ENCODE data around the gene LMTK2.

The LMTK2 gene

DNA sequence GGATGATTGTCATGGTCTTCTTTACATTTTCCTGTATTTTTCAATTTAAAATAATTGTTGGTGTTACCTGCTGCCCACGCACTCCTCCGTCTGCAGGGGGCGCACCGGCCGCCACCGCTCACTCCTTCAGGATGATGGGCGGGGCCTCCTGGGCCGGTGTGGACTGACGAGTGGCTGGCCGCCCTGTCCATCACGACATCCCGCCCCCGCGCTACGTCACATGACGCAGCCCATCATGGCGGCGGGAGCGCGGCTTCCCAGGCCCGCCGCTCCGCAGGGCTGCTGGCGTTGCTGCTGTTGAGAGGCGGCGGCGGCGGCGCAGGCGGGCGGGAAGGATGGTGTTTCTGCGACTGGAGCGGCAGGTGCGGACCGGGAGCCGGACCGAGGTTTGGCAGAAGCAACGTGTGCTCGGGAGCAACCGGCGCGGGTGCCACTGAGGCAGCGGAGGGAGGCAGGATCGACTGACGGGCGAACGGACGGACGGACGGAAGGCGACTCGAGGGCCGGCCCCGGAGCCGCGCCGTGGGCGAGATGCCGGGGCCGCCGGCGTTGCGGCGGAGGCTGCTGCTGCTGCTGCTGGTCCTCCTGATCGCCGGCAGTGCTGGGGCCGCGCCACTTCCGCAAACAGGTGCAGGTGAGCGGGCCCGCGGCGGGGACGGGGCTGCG, at the start of gene LMTK2:
TSS of gene LMTK2 (plus strand) at position 216 of the 666 bp plus-strand sequence. CDS start at position 532, 316 bp downstream.
- DNase-seq: peak; percentile 91

- DNase-seq: no peak
These were observed 49.5 kb upstream of the LMTK2 start for GRCh38 chr7:98057157-98057556.

DNA sequence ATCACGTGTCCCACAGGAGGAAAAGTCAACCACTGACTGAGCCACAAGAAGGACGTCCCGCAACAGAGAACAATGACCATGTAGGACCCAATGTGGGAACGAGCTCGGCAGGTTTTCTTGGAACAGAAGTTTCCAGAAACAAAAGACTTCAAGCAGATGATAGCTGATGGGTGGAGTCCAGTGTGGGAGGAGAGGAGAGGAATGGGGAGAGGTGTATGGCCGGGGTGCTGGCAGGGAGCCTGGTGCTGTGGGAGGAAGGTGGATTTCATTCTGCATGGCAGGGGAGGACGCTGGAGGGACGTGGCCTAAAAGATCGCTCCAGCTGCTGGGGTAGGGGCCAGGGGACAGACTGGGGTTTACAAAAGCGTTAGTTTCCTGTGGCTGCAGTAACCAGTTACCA, 48.5 kb upstream of the LMTK2 start:
- DNase-seq: no peak

DNA sequence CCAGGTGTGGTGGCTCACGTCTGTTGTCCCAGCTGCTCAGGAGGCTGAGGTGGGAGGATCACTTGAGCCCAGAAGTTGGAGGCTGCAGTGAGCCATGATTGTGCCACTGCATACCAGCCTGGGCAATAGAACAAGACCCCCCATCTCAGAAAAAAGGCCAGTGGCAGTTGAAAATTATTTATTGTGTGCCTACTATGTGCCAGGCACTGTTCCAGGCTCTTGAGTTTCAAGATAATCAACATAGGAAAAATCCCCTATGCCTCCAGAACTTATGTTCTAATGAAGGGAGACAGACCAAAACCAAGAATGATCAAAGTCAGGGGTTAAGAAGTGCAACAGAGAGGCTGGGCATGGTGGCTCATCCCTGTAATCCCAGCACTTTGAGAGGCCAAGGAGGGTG, 42.4 kb upstream of the LMTK2 start:
- no peak for DNase-seq

DNA sequence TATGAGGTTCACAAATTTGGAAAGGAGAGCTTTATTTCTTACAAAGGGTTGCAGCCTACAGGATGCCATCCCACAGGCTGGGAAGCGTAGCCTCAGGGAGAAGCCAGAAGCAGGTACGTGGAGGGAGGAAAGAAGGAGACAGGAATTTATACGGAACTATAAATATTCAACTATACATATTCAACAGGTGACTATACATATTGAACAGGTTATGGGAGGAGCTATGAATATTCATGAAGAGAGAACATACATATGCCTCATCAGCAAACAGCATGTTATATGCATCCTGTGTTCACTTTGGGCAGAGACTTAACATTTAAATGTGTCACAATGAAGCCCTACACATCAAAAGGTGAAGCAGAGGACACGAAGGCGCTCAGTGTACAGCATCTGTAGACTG, 40.5 kb upstream of the LMTK2 start:
- DNase-seq: no peak

- no peak for DNase-seq
These were observed 39.6 kb upstream of the LMTK2 start for GRCh38 chr7:98066934-98067507.

DNA sequence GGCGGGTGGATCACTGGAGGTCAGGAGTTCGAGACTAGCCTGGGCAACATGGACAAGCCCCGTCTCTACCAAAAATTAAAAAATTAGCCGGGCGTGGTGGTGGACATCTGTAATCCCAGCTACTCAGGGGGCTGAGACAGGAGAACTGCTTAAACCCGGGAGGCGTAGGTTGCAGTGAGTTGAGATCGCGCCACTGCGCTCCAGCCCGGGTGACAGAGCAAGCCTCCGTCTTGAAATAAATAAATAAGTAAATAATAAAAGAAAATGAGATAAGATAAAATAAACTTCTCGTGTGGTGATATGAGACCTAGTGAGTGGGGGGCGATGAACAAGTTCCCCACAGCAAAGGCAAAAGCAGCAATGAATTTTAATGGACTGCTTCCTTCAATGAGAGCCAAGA, 33.6 kb upstream of the LMTK2 start:
- no peak for DNase-seq

DNA sequence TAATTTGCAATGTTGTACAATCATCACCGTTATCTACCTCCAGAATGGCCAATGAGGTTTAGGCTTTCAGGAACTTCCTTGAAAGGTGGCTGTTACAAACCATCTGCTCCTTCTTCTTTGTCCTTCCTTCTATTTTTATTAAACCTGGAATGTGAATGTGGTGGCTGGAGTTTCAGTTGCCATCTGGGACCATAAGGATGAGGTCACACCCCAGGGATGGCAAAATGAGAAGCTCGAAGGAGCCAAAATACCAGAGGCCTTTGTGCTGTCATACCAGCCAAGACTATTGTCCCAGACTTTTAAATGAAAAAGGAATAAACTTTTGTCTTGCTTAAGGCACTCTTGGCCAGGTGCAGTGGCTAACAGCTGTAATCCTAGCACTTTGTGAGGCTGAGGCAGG, 30.9 kb upstream of the LMTK2 start:
- DNase-seq: no peak

- no peak for DNase-seq
These were observed 28.9 kb upstream of the LMTK2 start for GRCh38 chr7:98077762-98078161.

DNA sequence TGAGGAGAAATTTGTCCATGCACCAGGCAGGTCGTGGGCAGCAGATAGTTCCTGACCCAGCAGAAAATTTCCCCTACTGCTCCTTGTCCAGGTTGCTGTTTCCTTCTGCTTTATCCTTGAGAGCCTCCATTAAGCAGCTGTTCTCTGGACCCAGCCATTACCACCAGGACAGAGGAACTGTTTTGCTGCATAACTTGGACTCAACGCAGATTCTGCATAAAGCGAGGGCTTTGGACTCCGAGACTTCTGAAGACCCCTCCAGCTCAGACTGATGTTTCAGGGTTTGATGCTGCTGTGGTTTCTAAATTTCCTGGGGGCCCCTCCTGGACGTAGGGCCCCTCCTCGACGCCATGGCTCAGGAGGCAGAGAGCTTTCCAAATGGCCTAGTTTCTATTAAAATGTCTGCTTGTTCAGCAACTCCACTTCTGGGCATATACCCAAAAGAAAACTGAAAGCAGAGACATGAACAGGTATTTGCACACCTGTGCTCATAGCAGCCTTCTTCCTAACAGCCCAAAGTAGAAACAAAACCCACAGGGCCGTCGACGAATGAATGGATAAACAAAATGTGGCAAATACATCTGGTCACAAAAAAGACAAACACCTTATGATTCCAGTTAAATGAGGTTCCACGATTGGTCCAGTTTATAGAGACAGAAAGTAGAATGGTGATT, 28.3 kb upstream of the LMTK2 start:
- peak; percentile 56 for DNase-seq

DNA sequence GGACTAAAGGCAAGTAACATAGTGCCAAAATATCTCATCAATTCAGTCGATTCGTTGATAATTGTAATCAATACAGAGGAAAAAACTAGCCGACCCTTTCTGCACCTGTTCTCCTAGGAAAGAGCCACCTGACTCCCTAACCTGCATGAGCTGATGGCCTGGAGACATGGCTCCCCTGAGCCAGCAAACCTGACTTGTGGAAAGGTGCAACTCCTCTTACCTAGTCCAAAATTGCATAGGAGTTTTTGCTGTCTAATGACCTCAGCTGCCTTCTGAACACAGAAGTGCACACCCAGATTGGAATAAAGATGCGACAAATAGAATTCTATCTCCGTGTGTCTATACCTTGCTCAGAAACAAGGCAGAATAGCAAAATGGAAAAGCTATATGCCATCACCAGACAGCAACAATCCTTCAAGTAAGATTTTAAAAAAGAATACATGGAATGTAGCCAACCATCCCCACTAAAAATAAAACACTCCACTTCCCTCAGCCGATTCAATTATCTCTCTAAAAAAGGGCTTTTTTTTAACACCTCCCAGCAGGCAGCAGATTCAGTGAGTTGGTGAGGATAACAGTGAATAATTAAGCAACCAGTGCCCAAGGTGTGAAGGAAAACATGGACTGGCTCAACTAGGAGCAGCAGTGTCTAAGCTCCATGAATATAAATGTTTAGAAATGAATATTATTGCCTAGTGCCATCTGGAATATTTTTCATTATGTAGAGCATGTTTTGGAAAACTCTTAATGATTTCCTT, 26.6 kb upstream of the LMTK2 start:
- DNase-seq: no peak

DNA sequence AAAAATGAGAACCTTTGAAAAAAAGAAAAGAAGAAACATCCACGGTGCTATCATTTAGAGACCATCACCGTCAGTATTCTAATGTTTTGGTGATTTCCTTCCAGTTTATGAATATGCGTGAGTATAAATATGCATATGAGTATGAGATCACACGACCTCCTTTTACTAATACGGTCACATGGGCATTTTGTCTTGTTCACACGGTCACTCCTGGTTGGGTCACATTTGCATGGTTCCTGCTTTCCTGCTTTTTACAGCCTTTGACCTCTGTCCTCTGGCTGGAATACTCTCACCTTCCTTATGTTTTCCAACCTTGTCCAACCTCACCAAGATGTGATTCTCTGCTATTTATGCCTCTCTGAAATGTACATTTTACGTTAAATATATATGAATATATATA, 25.3 kb upstream of the LMTK2 start:
- no peak for DNase-seq

DNA sequence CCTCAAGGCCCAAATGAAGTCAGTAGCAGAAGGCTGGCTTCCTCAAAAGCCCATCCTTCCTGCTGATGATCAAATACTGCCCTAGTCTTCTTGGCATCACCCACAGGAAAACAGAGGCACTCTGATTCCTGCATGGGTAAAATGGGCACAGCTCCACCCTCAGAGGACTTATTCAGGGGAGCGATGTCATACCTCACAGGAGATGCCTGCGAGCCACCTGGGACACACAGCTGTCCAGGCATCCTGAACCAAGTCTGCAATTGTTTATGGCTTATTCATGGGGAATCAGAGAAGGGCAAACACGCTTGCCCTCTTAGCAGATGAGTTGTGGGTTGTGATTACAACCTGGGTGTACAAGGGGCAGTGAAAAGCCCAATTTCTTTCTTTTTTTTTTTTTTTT, 22.0 kb upstream of the LMTK2 start:
- peak; percentile 22 for DNase-seq

DNA sequence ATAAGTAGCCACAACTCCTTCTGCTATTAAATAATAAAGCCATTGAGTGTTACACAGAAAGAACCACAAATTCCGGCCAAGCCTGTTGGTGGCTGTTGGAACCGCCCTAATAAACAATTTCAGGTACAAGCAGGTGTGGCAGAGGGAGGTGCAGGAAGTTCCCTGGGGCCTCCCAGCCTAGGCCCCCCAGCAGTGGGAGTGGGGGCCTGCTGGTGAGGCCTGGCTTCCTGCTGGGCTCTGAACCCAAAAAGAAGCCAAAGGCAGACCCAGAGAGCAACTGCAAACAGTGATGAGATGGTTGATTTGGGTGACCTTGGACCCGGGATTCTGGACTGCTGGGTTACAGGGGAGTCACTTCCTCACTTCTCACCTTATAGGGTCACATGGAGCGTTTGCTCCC, 21.0 kb upstream of the LMTK2 start:
- DNase-seq: no peak

DNA sequence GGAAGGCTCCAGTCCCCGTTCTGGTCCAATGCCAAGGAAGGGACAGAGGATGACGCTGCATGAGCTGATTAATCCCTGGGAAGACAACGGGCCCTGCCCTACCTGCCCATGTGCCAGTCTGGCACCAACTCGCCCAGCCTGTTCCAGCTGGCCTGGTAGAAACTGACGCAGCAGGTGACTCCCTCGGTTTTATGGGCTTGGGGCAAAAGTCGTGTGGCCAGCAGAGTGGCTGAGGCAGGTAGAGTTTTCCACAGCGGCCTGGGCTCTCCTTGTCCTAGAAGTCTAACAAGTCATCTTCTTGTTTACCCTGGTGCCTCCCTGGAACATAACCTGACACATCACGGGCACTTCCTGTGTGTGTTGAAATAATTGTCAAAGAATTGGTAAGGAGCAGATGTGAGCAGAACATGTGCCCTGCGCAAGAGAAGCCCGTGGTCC, 20.4 kb upstream of the LMTK2 start:
- DNase-seq: peak; percentile 77

DNA sequence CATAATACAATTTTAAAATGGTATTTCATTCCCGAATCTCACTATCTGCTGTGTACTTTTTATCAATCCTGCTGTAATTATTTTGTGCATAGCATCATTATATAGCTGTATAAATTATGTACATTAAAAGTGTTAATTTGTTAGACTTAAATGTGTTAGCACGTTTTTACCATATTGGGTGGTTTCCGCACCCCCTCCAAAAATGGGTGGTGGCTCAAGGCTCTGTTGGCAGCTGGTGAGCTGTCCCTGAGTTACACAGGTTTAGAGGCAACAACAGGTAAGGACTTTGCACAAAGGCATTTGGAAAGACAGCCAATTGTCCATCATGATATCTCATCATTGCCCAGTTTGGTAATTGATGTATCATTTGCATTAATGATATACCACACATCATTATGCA, 18.6 kb upstream of the LMTK2 start:
- no peak for DNase-seq

- DNase-seq: no peak
These were observed 16.5 kb upstream of the LMTK2 start for GRCh38 chr7:98090116-98090515.

DNA sequence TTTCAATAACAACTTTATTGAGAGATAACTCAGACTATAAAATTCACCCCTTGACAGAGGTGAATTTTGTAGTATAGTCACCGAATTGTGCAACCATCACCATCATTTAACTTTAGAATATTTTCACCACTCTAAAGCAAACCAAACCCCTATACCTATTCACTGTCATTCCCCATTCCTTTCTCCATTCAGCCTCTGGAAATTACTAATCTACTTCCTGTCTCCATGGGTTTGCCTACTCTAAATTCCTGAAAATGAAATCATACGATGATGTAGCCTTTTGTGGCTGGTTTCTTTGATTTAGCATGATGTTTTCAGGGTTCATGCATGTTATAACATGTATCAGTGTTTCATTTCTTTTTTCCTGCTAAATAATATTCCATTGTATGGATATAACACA, 15.6 kb upstream of the LMTK2 start:
- no peak for DNase-seq

DNA sequence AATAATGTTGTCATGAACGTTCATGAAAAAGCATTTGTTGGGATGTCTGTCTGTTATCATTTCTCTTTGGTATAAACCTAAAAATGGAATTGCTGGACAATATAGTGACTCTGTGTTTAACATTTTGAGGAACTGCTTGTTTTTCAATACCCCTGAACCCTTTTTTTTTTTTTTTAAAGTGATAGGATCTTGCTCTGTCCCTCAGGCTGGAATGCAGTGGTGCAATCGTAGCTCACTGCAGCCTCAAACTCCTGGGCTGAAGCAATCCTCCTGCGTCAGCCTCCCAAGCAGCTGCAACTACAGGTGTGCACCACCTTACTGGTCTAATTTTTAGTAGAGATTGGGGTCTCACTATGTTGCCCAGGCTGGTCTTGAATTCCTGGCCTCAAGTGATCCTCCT, 15.1 kb upstream of the LMTK2 start:
- DNase-seq: no peak

DNA sequence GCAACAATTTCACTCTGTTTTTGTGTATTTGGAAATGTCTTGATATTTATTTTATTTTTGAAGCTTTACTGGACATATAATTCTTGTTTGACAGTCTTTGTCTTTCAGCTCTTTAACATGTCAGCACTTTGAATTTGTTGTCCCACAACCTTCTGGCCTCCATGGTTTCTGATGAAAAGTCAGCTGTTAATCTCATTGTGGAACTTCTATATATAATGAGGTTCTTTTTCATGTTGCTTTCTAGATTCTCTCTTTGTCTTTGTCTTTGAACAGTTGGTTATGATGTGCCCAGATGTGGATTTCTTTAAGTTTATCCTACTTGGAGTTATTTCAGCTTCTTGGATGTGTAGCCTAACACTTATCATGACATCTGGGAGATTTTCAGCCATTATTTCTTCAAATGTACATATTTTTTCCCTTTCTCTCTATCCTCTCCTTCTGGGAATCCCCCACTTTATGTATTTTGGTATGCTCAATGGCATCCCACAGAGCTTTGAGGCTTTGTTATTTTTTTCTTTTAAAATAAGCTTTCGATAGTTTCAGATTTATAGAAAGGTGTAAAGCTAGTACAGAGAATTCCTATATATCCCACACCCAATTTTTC, 9.5 kb upstream of the LMTK2 start:
- DNase-seq: no peak

- no peak for DNase-seq
These were observed 6.6 kb upstream of the LMTK2 start for GRCh38 chr7:98100088-98100487.

- no peak for DNase-seq
These were observed 4.5 kb upstream of the LMTK2 start for GRCh38 chr7:98102170-98102569.

GRCh38 chr7:98105942-98106544, 619 bp upstream of the LMTK2 start:
- no peak for DNase-seq
